SH-SY5Y (cell line): ENCODE measurements around the gene ODAD3.

Experiments used
- GATA2 ChIP-seq: IDR thresholded peaks from 2 replicates; pipeline ENCODE4 v1.6.1; 2011; ENCODE audit warnings: mild to moderate bottlenecking, low read depth, low read length
- GATA3 ChIP-seq: IDR thresholded peaks from 2 replicates; pipeline ENCODE4 v1.6.1; 2011; ENCODE audit warnings: low read depth, mild to moderate bottlenecking, low read length, moderate library complexity

- no peak for TF ChIP-seq GATA2
- no peak for TF ChIP-seq GATA3
Observed at GRCh38 chr19:11446652-11447301, 11.9 kb upstream of the ODAD3 start.
